SH-SY5Y (cell line): ENCODE data around the gene ANKRD16.

ENCODE experiments used
- GATA2 ChIP-seq: IDR thresholded peaks from 2 replicates; pipeline ENCODE4 v1.6.1; 2011; ENCODE audit warnings: mild to moderate bottlenecking, low read depth, low read length
- GATA3 ChIP-seq: IDR thresholded peaks from 2 replicates; pipeline ENCODE4 v1.6.1; 2011; ENCODE audit warnings: low read depth, mild to moderate bottlenecking, low read length, moderate library complexity

DNA sequence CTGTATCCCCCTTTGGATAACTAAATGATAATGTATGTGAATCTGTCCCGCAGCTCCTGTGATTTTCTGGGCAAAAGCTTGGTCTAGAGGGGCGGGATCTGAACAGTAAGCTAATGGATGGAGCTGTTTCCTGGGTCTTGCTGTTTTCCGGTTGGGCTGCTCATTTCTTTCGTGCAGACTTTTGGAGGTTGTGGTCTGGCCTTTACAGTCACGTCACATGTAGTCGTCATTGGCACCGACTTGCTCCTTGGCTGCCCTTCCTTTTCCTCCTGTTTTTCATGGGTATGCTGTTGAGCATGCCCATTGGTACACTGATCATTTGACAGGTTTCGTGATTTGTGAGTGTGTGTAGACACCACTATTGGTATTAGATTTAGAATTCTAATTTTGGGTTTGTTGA, 2.3 kb upstream of the ANKRD16 start:
- TF ChIP-seq GATA3 (no peak), GATA2 (no peak)
